ENCODE results near the gene EFS. TPM values are rescaled to one million over a fixed set of nuclear protein-coding genes. Genes with fewer than 3 reads are reported as not detected.

EFS gene
- total RNA-seq, 4 donors from 2014 or later = 10.1 to 21.4 (median 12.8) TPM

- intact Hi-C loops (cut with DNase I) = no loop called here
- no peak for DNase-seq (ENCODE audit: extremely low spot score)
These were observed 5.1 kb downstream of the EFS start for GRCh38 chr14:23359722-23360447.

GRCh38 chr14:23359167-23359626 lies 5.8 kb downstream of the EFS start:
- Histone ChIP-seq H3K36me3 (peaks cover 0 to 47% (median 18%) of the 10 kb centered on the region in 4 donors), H3K27ac (replicated peaks in 1 of 4) (peak overlapping the region in 3 of 4 donors; percentile 10 to 55 (median 26)), H3K4me1 (peaks cover 5 to 62% (median 56%) of the 10 kb centered on the region in 4 donors), H3K27me3 (no peaks in the 10 kb centered on the region), H3K4me3 (no peak overlapping the region), H3K9me3 (no peaks in the 10 kb centered on the region)
- DNase-seq (ENCODE audit: extremely low spot score) = no peak
- intact Hi-C loops (cut with DNase I) = no loop called here
- 77% methylated on average over 10 of the region's 11 CpGs for WGBS
- no peak for TF ChIP-seq EP300 (IDR thresholded peaks at IDR 0.05)
- no peak for TF ChIP-seq POLR2A (IDR thresholded peaks at IDR 0.05; ENCODE audit: low read depth)
- TF ChIP-seq POLR2AphosphoS5 (IDR thresholded peaks at IDR 0.05) = no peak
- no peak for TF ChIP-seq CTCF (IDR thresholded peaks at IDR 0.05)

More at GRCh38 chr14:23359722-23360447, 5.1 kb downstream of the EFS start:
- H3K4me1 ChIP-seq = peaks cover 5 to 69% (median 63%) of the 10 kb centered on the region in 4 donors
- H3K36me3 ChIP-seq = peaks cover 0 to 47% (median 18%) of the 10 kb centered on the region in 4 donors
- H3K9me3 ChIP-seq = no peaks in the 10 kb centered on the region
- peaks cover 0 to 3% (median 0%) of the 10 kb centered on the region in 4 donors for H3K27me3 ChIP-seq
- H3K27ac ChIP-seq (replicated peaks in 1 of 4) = peak overlapping the region; percentile 26 to 55 (median 47)
- no peak for TF ChIP-seq POLR2AphosphoS5 (IDR thresholded peaks at IDR 0.05)
- TF ChIP-seq POLR2A (IDR thresholded peaks at IDR 0.05; ENCODE audit: low read depth) = no peak
- TF ChIP-seq EP300 (IDR thresholded peaks at IDR 0.05) = no peak
- 93% methylated on average over 15 of the region's 22 CpGs for WGBS
- no peak overlapping the region for H3K4me3 ChIP-seq

GRCh38 chr14:23358553-23359166 lies 6.3 kb downstream of the EFS start:
- Histone ChIP-seq H3K4me3 (no peak overlapping the region), H3K4me1 (peaks cover 5 to 56% (median 51%) of the 10 kb centered on the region in 4 donors), H3K9me3 (no peaks in the 10 kb centered on the region), H3K27ac (replicated peaks in 1 of 4) (peak overlapping the region; percentile 4 to 55 (median 18)), H3K27me3 (no peaks in the 10 kb centered on the region), H3K36me3 (peaks cover 0 to 47% (median 18%) of the 10 kb centered on the region in 4 donors)
- 85% methylated on average over 12 of the region's 12 CpGs for WGBS
- intact Hi-C loops (cut with DNase I) = no loop called here
- no peak for DNase-seq (ENCODE audit: extremely low spot score)
- no peak for TF ChIP-seq POLR2A (IDR thresholded peaks at IDR 0.05; ENCODE audit: low read depth)
- TF ChIP-seq EP300 (IDR thresholded peaks at IDR 0.05) = no peak
- TF ChIP-seq CTCF (IDR thresholded peaks at IDR 0.05) = no peak
- TF ChIP-seq POLR2AphosphoS5 (IDR thresholded peaks at IDR 0.05) = no peak

- H3K9me3 ChIP-seq = no peaks in the 10 kb centered on the region
- H3K4me3 ChIP-seq = no peak overlapping the region
- 58% methylated on average over 3 of the region's 3 CpGs for WGBS
- H3K27ac ChIP-seq (replicated peaks in 1 of 4) = peak overlapping the region in 3 of 4 donors; percentile 4 to 55 (median 10)
- H3K36me3 ChIP-seq = peaks cover 0 to 47% (median 18%) of the 10 kb centered on the region in 4 donors
- DNase-seq (ENCODE audit: extremely low spot score) = no peak
- TF ChIP-seq EP300 (IDR thresholded peaks at IDR 0.05) (no peak), CTCF (IDR thresholded peaks at IDR 0.05) (no peak), POLR2A (IDR thresholded peaks at IDR 0.05; ENCODE audit: low read depth) (no peak), POLR2AphosphoS5 (IDR thresholded peaks at IDR 0.05) (no peak)
- intact Hi-C loops (cut with DNase I) = no loop called here
- H3K27me3 ChIP-seq = no peaks in the 10 kb centered on the region
- peaks cover under 1 to 55% (median 49%) of the 10 kb centered on the region in 4 donors for H3K4me1 ChIP-seq
These were observed 6.9 kb downstream of the EFS start for GRCh38 chr14:23358042-23358441.

- Histone ChIP-seq H3K4me3 (no peak overlapping the region), H3K27ac (replicated peaks in 1 of 4) (peak overlapping the region in 1 of 4 donors; percentile 14), H3K9me3 (no peaks in the 10 kb centered on the region), H3K27me3 (no peaks in the 10 kb centered on the region), H3K36me3 (peaks cover 0 to 47% (median 18%) of the 10 kb centered on the region in 4 donors), H3K4me1 (peaks cover 4 to 54% (median 49%) of the 10 kb centered on the region in 4 donors)
- TF ChIP-seq POLR2AphosphoS5 (IDR thresholded peaks at IDR 0.05) (no peak), CTCF (IDR thresholded peaks at IDR 0.05) (no peak), EP300 (IDR thresholded peaks at IDR 0.05) (no peak), POLR2A (IDR thresholded peaks at IDR 0.05; ENCODE audit: low read depth) (no peak)
- DNase-seq (ENCODE audit: extremely low spot score) = no peak
- intact Hi-C loops (cut with DNase I) = no loop called here
- 87% methylated on average over 4 of the region's 8 CpGs for WGBS
These were observed 7.7 kb downstream of the EFS start for GRCh38 chr14:23357261-23357660.
